ENCODE results near the gene FSD2. TPM values are rescaled to one million over a fixed set of nuclear protein-coding genes. Genes with fewer than 3 reads are reported as not detected.

The FSD2 gene
- total RNA-seq, 2 donors from 2014 or later = not detected

DNA sequence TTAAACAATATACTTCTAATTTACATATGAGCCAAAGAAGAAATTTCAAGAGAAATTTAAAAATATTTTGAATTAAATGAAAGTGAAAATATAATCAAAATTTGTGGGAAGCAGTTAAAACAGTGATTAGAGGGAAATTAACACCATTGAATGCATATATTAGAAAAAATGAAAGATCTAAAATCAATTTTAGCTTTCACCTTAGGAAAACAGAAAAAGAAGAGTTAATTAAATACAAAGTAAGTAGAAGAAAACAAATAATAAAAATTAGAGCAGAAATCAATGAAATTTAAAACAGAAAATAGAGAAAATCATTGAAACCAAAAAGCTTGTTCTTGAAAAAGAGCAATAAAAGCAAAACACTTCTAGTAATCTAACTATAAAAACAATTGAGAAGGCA is 57.6 kb downstream of the FSD2 start:
- DNase-seq = no peak
- Mint-ChIP-seq H3K9me3 (no peaks in the 10 kb centered on the region), H3K27ac (no peak overlapping the region), H3K4me1 (peaks cover 11% of the 10 kb centered on the region), H3K27me3 (ENCODE audit: insufficient read depth) (no peaks in the 10 kb centered on the region), H3K36me3 (ENCODE audit: low read depth) (peaks cover 14% of the 10 kb centered on the region), H3K4me3 (no peak overlapping the region)
- TF ChIP-seq, protein P1, sequence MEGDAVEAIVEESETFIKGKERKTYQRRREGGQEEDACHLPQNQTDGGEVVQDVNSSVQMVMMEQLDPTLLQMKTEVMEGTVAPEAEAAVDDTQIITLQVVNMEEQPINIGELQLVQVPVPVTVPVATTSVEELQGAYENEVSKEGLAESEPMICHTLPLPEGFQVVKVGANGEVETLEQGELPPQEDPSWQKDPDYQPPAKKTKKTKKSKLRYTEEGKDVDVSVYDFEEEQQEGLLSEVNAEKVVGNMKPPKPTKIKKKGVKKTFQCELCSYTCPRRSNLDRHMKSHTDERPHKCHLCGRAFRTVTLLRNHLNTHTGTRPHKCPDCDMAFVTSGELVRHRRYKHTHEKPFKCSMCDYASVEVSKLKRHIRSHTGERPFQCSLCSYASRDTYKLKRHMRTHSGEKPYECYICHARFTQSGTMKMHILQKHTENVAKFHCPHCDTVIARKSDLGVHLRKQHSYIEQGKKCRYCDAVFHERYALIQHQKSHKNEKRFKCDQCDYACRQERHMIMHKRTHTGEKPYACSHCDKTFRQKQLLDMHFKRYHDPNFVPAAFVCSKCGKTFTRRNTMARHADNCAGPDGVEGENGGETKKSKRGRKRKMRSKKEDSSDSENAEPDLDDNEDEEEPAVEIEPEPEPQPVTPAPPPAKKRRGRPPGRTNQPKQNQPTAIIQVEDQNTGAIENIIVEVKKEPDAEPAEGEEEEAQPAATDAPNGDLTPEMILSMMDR (conservative IDR thresholded peaks at IDR 0.05) = no peak
- no peaks in the 10 kb centered on the region for H3K9me3 ChIP-seq (ENCODE audit: control insufficient read depth, low read length)
- H3K27me3 ChIP-seq (ENCODE audit: control insufficient read depth, insufficient read depth, low read length, poor library complexity, severe bottlenecking) = no peaks in the 10 kb centered on the region
- peaks cover 14% of the 10 kb centered on the region for H3K36me3 ChIP-seq (ENCODE audit: control insufficient read depth, insufficient read depth, low read length)
- no peaks in the 10 kb centered on the region for H3K4me1 ChIP-seq (ENCODE audit: control insufficient read depth, insufficient read depth, low read length)
- no peak overlapping the region for H3K4me3 ChIP-seq (ENCODE audit: low read length)
- no peak overlapping the region for H3K27ac ChIP-seq (ENCODE audit: low read depth, low read length)
- H3K9ac ChIP-seq (ENCODE audit: extremely low read depth, low read length, poor library complexity, severe bottlenecking) = no peak overlapping the region

DNA sequence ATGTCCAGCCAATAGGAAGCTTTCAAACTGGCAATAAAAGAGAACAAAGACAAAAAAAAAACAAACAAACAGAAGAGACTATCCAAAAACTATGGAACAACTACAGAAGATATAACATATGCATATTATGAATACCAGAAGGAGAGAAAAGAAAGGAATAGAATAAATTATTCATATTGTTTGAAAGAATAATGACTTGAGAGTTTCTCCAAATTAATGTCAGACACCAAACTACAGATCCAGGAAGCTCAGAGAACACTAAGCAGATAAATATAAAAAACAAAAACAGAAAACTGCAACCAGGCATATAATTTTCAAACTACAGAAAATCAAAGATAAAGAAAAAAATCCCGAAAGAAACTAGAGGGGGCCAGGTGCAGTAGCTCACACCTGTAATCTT is 62.1 kb downstream of the FSD2 start:
- TF ChIP-seq, protein P1 (conservative IDR thresholded peaks at IDR 0.05) = no peak
- no peak overlapping the region for H3K4me3 Mint-ChIP-seq
- H3K27me3 Mint-ChIP-seq (ENCODE audit: insufficient read depth) = no peaks in the 10 kb centered on the region
- H3K4me3 ChIP-seq (ENCODE audit: low read length) = no peak overlapping the region
- H3K9me3 ChIP-seq (ENCODE audit: control insufficient read depth, low read length) = no peaks in the 10 kb centered on the region
- no peak overlapping the region for H3K27ac ChIP-seq (ENCODE audit: low read depth, low read length)
- no peaks in the 10 kb centered on the region for H3K27me3 ChIP-seq (ENCODE audit: control insufficient read depth, insufficient read depth, low read length, poor library complexity, severe bottlenecking)
- no peaks in the 10 kb centered on the region for H3K4me1 ChIP-seq (ENCODE audit: control insufficient read depth, insufficient read depth, low read length)
- no peak for DNase-seq
- H3K9ac ChIP-seq (ENCODE audit: extremely low read depth, low read length, poor library complexity, severe bottlenecking) = no peak overlapping the region
- H3K36me3 Mint-ChIP-seq (ENCODE audit: low read depth) = no peaks in the 10 kb centered on the region
- H3K36me3 ChIP-seq (ENCODE audit: control insufficient read depth, insufficient read depth, low read length) = no peaks in the 10 kb centered on the region
- whole genome bisulfite sequencing, 2 experiments (ENCODE audit: insufficient coverage in 1 of 2, insufficient read length in 1 of 2) = 88 to 92% methylated on average over 1 of the region's 1 CpG
- no peaks in the 10 kb centered on the region for H3K4me1 Mint-ChIP-seq
- H3K9me3 Mint-ChIP-seq = no peaks in the 10 kb centered on the region
- no peak overlapping the region for H3K27ac Mint-ChIP-seq

DNA sequence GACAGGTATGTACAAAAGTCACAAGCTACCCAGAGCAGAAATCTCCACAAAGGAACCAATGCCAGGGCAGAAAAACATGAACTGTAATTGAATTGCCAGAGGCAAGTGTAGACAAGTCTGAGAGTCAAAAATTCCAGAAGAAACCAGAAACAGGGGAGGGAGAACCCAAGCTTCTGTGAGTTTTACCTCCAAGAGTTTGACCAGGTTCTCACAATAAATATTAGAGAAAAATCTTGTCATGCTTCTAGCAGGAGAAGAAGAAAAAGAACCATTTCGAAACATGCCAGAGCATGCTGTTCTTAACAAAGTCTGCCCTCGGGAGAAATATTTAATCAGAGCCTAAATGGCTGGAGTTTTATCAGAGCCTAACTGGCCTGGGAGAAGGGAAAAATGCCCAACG is 63.7 kb downstream of the FSD2 start:
- no peak overlapping the region for H3K4me3 Mint-ChIP-seq
- Histone ChIP-seq H3K9me3 (ENCODE audit: control insufficient read depth, low read length) (no peaks in the 10 kb centered on the region), H3K27ac (ENCODE audit: low read depth, low read length) (no peak overlapping the region), H3K27me3 (ENCODE audit: control insufficient read depth, insufficient read depth, low read length, poor library complexity, severe bottlenecking) (no peaks in the 10 kb centered on the region), H3K36me3 (ENCODE audit: control insufficient read depth, insufficient read depth, low read length) (no peaks in the 10 kb centered on the region), H3K4me1 (ENCODE audit: control insufficient read depth, insufficient read depth, low read length) (no peaks in the 10 kb centered on the region), H3K9ac (ENCODE audit: extremely low read depth, low read length, poor library complexity, severe bottlenecking) (no peak overlapping the region), H3K4me3 (ENCODE audit: low read length) (no peak overlapping the region)
- DNase-seq = no peak
- TF ChIP-seq, protein P1 (conservative IDR thresholded peaks at IDR 0.05) = no peak
- H3K27ac Mint-ChIP-seq = no peak overlapping the region
- peaks cover 2% of the 10 kb centered on the region for H3K36me3 Mint-ChIP-seq (ENCODE audit: low read depth)
- no peaks in the 10 kb centered on the region for H3K4me1 Mint-ChIP-seq
- 91 to 100% methylated on average over 2 to 3 of the region's 3 CpGs for WGBS, 2 experiments (ENCODE audit: insufficient coverage in 1 of 2, insufficient read length in 1 of 2)
- H3K9me3 Mint-ChIP-seq = no peaks in the 10 kb centered on the region
- H3K27me3 Mint-ChIP-seq (ENCODE audit: insufficient read depth) = no peaks in the 10 kb centered on the region

Data from endodermal cell (in vitro differentiated cells).